ENCODE measurements around the gene ZFYVE16.

GRCh38 chr5:80414113-80414512, 6.2 kb downstream of the ZFYVE16 start:
- TF ChIP-seq EZH2 (IDR thresholded peaks at IDR 0.05; ENCODE audit: borderline replicate concordance, low read depth, low read length, poor library complexity, severe bottlenecking) (no peak), CTCF (conservative IDR thresholded peaks at IDR 0.05; ENCODE audit: low read depth, low read length) (no peak)
